ENCODE data around the gene GAR1.
"Not testable (repeated sequence)": the region's sequence is repeated elsewhere in the genome, so short reads cannot be mapped to it uniquely, and the experiment has no call there.

Gene GAR1

DNA sequence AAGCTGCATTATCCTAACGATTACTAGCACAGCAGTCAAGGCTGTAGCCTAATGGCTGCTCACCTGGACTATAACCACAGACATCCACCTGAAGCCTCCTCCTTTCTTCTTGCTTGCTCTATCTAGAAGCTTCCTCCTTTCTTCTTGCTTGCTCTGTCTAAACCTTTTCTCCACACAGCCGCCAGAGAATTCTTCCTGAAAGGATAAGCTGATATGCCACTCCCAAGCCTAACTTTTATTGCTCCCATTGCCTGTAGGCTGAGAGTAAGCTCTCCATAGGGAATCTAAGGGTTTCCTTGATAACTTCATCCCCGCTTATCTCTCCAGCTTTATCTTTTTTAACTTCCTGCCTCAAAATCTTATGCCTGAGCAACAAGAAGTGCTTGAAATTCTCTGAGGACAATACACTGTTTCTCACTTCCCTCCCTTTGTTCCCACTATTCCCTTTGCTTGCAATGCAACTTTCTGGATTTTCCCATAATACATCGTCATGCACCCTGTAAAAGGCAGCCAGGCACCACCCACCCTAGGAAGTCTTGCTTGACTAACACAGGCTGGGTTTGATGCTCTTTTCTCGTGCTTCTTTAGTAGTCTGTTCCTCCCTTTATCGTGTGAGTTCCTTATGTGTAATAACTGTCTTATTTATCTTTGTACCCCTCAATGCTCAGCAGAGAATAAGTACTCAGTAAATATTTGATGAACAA, 31.0 kb downstream of the GAR1 start:
- DNase-seq (ENCODE audit: low read depth in 2 of 2): no peak

DNA sequence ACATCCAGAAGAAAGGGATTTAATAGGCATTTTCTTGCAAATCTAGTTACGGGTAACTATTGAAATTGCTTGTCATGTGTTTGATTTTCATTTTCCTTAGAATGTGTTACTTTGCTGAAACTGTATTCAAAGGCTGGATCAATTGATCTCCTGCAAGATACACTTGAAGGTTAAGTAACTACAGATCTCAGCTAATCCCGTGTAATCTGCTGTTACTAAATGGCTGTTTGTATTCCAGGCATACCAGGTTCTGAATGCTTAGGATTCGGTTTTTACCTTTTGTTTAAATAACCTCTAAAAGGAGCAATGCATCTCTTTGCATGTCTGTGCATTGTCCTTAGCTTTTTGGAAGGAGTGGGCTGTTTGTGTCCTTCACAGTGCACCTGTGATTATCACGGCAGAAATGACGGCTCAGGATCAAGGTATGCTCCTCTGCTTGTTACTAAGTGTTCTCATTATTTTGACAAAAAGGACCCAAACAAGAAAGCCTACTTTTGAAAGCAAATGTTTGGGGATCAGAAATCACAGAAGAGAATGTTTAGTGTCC, 32.4 kb downstream of the GAR1 start, which contains the start of gene LRIT3:
TSS of gene LRIT3 (plus strand) at position 212 of the 547 bp plus-strand sequence. CDS start at position 307, 95 bp downstream.
- no peak for DNase-seq (ENCODE audit: low read depth in 2 of 2)

DNA sequence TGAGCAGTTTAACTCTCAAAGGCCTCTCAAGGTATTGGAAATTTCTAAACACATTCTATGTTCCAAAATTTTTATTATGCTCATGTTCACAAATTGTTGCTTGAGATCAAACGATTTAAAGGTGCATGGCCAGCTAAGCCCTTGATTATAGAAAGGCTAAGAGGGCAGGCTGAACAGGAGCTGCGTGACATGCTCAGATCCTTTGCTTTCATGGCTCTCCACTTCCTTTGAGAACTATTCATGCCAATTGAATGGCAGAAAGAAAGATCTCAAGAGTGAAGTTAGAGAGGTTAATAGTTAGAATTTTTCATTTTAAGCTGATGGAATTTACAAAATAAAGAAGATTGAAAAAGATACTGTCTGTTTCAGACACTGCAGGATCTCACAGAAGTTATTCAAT, 32.9 kb downstream of the GAR1 start:
- no peak for DNase-seq (ENCODE audit: low read depth in 2 of 2)

DNA sequence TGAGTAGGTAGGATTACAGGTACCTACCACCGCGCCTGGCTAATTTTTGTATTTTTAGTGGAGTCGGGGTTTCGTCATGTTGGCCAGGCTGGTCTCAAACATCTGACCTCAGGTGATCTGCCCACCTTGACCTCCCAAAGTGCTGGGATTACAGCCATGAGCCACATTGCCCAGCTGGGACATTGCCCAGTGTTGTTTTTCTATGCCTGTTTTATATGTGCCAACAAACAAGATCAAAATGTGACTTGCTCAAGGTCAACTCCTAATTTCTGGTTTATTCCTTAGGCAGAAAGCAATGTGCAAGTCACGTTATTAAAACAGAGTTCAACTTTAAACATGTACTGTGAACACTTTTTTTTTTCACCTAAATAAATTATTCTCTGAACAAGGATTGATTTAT, 35.0 kb downstream of the GAR1 start:
- DNase-seq (ENCODE audit: low read depth in 2 of 2): no peak

DNA sequence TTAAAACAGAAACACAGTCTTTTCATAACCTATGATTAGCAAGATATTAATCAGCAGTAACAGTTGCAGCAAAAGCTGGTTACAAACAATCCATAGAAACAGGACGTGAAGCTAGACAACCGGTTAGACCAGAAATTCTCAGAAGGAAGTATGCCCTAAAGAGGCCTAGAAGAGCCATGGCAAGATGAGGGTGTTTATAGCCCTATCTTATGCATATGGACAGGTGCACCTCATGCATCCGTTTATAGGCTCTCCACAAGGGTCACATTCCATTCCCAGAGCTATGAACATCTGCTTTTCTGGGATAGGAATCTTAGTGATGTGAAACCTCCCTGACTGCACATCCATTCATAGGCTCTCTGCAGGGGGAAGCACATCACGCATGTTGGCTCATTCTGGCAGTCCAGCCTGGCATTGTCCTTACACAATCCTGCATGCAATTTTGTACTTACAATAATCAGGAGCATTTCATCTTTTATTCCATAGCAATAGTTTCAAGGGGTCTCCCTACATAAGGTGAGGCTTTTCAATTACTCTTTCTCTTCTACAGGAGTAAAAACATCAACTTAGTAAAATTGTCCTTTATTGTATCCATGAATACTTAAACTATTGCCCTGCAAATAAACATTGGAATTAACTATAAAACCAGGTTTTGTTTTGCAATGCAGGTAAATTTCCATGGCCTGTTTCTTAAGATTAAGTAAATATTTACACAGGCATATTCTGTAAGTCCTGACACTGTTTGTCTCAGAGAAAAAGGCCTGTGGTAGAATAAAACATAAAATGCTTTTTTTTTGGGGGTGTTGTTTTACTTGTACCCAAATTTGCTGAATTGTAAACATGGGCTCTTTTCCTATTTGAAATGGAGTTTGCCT, 44.1 kb downstream of the GAR1 start:
- not testable (repeated sequence) for DNase-seq (ENCODE audit: low read depth in 2 of 2)

DNA sequence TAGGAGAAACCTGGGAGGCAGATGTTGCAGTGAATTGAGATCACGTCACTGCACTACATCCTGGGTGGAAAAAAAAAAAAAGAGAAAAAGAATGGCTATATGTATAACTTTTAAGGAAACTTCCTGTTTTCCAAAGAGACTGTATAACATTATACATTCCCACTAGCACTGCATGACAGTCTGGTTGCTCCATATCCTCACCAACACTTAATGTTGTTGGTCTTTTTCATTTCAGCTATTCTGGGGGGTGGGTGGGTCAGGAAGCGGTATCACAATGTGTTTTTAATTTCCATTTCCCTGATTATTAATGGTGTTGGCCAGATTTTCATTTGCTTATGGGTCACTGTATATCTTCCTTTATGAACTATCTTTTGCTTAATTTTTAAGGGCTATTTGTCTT, 45.7 kb downstream of the GAR1 start:
- DNase-seq (ENCODE audit: low read depth in 2 of 2): no peak

DNA sequence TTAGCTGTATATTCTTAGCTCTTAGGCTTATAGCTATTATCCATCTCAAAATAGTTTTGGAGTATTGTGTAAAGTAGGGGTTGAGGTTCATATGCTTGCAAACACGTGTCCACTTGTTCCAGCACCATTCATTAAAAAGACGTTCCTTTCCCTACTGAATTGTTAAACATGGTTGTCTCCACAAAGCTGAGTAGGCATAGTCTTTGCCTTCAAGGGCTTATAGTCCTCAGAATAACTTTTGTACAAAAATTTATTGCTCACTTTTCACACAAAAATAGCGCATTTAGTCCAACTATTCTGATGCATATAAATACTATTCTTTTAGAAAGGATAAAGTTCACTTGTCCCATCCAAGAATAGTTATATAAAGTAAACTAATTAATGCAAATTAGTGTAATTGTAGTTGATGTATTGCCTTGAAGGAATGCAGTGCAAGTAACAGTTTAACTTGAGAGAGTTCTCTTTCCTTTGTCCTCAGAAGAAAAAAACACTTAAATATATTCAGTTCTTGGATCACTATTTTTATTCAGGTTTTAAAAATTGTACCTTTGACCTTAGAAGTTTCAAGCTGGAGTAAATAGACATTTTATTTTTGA, 46.5 kb downstream of the GAR1 start:
- no peak for DNase-seq (ENCODE audit: low read depth in 2 of 2)

DNA sequence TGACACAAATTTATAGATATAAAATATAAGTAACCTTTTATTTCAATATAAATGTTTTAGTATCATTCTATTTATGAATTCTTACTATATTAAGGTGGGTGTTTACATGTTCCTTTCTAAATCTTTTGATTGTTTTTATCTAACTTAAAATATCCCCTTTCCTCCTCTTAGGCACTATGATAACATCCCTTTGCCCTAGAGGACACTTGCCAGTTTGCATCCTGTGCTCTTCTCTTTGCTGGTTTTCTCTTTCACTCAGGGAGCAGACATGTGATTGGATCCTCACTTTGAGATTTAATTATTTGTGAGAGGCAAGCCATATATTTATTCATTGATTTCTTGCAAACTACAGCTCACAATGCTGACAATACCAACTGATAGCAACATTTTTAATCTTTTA, 48.6 kb downstream of the GAR1 start:
- no peak for DNase-seq (ENCODE audit: low read depth in 2 of 2)

DNA sequence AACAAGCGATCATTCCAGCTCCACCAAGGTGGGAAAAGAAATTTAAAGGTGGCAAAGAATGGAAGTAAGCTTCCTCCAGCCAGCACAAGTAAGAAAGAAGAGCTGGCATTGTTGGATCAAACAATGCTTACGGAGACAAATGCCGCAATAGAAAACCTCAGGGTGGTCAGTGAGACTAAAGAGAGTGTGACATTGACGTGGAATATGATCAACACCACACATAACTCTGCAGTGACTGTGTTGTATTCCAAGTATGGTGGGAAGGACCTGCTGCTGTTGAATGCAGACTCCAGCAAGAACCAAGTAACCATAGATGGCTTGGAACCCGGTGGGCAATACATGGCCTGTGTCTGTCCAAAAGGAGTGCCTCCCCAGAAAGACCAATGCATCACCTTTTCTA, 54.5 kb downstream of the GAR1 start:
- no peak for DNase-seq (ENCODE audit: low read depth in 2 of 2)

DNA sequence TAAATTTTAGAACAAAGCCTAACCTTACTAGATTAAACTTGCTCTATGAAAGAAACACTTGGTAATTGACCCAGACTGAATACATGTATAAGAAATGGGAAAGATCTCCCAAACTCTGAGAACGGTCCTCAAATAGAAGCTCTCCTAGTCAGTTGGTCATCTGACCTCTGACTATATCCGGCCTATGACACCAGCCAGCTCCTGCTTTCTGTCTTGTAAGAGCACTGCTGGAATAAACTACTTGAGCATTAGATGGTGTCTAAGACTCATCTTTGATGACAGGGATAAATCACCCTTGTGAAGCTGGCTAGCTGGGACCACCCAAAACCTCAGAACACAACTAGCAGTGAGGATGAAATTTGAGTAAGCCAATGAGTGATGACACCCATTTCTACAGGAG, 56.5 kb downstream of the GAR1 start:
- DNase-seq (ENCODE audit: low read depth in 2 of 2): no peak

DNA sequence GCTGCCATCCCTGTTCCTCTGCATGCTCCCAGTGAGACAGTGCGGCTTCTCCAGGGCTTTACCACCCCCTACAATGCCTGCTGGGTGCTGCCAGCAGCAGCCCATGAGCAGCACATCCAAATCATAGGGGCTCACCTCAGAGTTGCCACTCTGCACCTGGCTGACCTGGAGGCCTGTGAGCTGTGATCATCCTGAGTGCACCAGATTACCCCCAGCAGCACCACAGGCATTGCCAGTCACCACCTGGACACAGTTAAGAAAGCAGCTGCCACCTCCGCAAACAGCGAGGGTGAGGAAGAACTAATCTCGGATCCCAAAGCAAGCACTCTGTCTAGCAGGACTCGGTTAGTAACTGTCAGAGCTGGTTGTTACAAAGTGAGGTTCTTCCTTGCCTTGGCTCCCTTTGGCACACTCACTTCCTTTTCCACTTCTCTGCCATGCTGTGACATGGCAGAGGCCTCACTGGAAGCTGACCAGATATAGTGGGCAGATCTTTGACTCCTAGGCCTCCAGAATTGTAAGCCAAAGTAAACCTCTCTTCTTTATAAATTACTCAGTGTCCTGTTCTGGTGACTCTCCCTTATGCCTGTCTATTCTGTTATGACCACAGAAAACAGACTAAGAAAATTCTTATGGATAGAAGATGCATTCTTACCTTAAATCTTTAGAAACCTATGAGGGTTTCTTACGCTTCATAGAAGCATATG, 57.5 kb downstream of the GAR1 start:
- no peak for DNase-seq (ENCODE audit: low read depth in 2 of 2)

DNA sequence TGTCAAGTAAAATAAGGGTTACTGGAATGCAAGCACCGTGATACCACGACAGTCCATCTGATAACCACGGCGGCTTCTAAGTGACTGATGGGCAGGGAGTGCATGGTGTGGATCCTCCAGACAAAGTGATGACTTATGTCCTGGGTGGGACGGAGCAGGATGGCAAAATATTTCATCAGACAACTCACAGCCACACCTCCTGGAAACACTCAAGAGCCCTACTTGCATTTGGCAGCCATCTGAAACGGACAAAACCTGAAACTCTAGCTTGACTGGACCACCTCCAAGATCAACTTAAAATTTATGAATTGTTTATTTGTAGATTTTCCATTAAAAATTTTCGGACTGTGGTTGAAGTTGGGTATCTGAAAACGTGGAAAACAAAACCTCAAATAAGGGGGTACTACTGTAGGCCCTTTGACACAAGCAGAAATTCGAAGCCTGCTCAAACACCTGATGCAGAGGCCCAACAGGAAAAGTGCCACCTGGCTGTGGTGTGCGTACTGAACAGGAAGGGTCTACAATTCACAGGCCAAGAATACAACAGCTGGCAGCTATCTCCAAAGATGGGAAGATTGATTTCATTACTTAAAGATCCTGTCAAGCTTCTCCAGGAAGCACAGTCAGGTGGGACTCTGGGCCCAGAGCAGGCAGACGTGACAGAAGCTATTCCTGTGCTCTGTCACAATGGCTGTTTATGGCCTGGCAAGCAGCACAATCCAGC, 58.4 kb downstream of the GAR1 start:
- DNase-seq (ENCODE audit: low read depth in 2 of 2): no peak
